ENCODE results near the gene IL13.
"Not testable (repeated sequence)": the region's sequence is repeated elsewhere in the genome, so short reads cannot be mapped to it uniquely, and the experiment has no call there.

The IL13 gene

DNA sequence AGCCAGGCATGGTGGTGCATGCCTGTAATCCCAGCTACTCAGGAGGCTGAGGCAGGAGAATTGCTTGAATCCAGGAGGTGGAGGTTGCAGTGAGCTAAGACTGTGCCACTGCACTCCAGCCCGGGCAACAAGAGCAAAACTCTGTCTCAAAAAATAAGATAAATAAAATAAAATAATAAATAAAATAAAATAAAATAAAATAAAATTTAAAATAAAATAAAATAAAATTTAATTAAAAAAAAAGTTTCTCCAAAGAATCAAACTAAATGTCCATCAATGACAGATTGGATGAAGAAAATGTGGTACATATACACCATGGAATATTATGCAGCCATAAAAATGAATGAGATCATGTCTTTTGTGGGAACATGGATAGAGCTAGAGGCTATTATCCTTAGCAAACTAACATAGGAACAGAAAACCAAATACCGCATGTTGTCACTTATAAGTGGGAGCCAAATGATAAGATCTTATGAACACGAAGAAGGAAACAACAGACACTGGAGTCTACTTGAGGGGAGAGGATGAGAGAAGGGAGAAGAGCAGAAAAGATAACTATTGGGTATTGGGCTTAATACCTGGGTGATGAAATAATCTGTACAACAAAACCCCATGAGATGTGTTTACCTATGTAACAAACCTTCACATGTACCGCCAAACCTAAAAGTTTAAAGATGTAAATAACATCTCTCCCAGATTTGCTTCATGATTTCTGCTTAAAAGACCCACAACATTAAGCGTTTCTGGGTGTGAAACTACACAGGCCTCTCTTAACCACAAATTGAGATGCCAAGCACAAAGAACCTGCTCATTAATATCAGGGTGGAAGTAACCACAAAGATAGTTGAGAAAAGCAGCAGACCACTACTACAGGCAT, 34.0 kb downstream of the IL13 start:
- DNase-seq = not testable (repeated sequence)

DNA sequence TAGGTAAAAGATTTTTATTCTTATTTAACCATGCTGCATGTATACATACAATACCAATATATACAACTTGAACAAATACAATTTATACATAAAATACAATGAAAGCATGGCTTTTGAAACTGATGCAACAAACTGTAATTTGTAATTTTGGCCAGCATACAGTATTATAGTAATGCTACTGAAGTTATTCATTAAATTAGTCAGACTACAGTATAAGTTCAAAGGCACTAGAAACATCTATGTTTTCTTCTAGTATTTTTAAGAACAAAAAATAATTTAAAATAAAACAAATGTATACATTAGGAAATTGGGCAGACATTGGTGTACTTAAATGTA, 34.6 kb downstream of the IL13 start:
- no peak for DNase-seq

DNA sequence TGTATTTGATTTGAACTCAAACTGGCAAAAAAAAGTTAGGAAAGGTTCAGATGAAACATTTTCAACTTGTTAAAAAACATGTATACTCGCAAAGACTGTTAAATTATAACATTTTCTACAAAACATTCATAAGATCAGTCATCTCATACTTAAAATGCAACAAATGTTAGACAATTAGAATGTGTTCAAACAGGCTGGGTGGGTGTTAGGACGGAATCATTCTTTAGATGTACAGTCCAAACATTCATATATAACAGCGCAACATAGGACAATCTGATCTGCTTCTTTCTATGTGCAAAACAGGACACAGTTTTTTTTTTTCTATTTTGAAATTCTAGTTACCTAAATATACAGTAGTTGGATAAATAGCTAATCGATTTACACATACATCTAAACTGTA, 38.0 kb downstream of the IL13 start:
- no peak for DNase-seq

DNA sequence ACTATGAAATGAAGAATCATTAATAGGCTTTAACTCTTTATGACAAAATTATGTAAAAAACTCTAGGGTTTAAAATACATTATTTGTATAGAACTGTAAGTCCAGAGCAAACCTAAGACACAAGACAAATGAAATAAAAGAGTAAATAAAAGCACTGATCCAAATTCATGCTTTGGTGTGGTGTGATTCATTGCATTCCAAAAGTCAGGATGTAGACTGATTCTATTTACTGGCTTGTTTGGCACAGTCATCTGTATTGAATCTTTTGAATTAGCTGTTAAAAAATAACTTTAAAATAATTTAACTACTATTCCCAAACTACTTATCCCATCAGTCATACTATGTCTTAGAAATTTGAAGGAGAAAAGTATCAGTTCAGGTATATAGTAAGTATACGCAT, 46.9 kb downstream of the IL13 start:
- no peak for DNase-seq

DNA sequence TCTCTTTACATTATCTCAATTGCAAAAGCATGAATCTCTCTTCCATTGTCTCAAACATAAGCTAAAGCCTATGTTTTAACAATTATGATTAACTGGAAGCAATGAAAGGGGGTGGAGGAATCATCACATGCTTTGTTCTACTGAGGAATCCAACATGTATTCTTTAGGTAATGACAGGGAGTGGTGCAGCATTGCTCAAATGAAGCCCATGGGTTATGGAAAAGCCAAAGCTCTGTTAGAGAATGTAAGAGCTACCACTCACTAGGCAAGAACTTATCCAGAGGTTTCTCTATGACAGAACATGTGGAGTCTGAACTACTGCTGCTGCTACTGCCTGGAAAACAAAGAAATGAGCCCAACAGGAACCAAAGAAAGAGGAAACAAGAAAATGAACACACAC, 50.7 kb downstream of the IL13 start:
- no peak for DNase-seq

Measured in activated naive CD4-positive, alpha-beta T cell treated with anti-CD3 and anti-CD28 coated beads, Interleukin-2, amount 50 U/mL, for 16 hours (primary cell).